H9 (cell line): Measurements from ENCODE around the gene ZNF546. TPM values are rescaled to one million over a fixed set of nuclear protein-coding genes. Genes with fewer than 3 reads are reported as not detected.

Experiments used
- DNase-seq: peaks from one replicate; pipeline ENCODE4 v3.0.0-alpha.2; 2017
- H2AFZ ChIP-seq: one replicate; pipeline ENCODE4 v1.6.1; 2013; ENCODE audit warnings: mild to moderate bottlenecking, low read length, control low read depth, moderate library complexity
- H2AK5ac ChIP-seq: 2 replicates; pipeline ENCODE4 v1.6.1; 2013; ENCODE audit warnings: low read length, control low read depth, mixed read lengths; ENCODE audit not compliant: insufficient read length
- H2BK120ac ChIP-seq: one replicate; pipeline ENCODE4 v1.6.1; 2013; ENCODE audit warnings: low read depth, mild to moderate bottlenecking, low read length, control low read depth, inconsistent platforms; ENCODE audit not compliant: poor library complexity, severe bottlenecking
- H2BK12ac ChIP-seq: 2 replicates; pipeline ENCODE4 v1.6.1; 2013; ENCODE audit warnings: low read length, control low read depth, mixed read lengths, low read depth; ENCODE audit not compliant: insufficient read length
- H2BK15ac ChIP-seq: 2 replicates; pipeline ENCODE4 v1.6.1; 2013; ENCODE audit warnings: low read depth, low read length, control low read depth
- H2BK20ac ChIP-seq: one replicate; pipeline ENCODE4 v1.6.1; 2013; ENCODE audit warnings: low read depth, mild to moderate bottlenecking, low read length, control low read depth, inconsistent platforms; ENCODE audit not compliant: poor library complexity, severe bottlenecking
- H2BK5ac ChIP-seq: 2 replicates; pipeline ENCODE4 v1.6.1; 2013; ENCODE audit warnings: low read length, control low read depth, mixed read lengths; ENCODE audit not compliant: insufficient read length
- H3K14ac ChIP-seq: 2 replicates; pipeline ENCODE4 v1.6.1; 2013; ENCODE audit warnings: low read length, control low read depth; ENCODE audit not compliant: insufficient read depth
- H3K18ac ChIP-seq: 2 replicates; pipeline ENCODE4 v1.6.1; 2013; ENCODE audit warnings: low read depth, mild to moderate bottlenecking, mixed read lengths, low read length, control low read depth; ENCODE audit not compliant: insufficient read length
- H3K23ac ChIP-seq: 2 replicates; pipeline ENCODE4 v1.6.1; 2013; ENCODE audit warnings: low read length, control low read depth, mixed read lengths, low read depth; ENCODE audit not compliant: insufficient read length
- H3K23me2 ChIP-seq: 2 replicates; pipeline ENCODE4 v1.6.1; 2013; ENCODE audit warnings: low read depth, mild to moderate bottlenecking, mixed read lengths, low read length, control low read depth; ENCODE audit not compliant: insufficient read length, poor library complexity, severe bottlenecking
- H3K27ac ChIP-seq: 2 replicates; pipeline ENCODE4 v1.5.1; 2013; ENCODE audit warnings: low read length, control low read depth, mixed read lengths, low read depth; ENCODE audit not compliant: insufficient read length
- H3K27me3 ChIP-seq: 2 replicates; pipeline ENCODE4 v1.6.1; 2013; ENCODE audit warnings: low read length, control low read depth, inconsistent platforms; ENCODE audit not compliant: insufficient read depth
- H3K4ac ChIP-seq: 2 replicates; pipeline ENCODE4 v1.6.1; 2013; ENCODE audit warnings: low read depth, mild to moderate bottlenecking, control low read depth, inconsistent platforms, low read length, moderate library complexity
- H3K4me1 ChIP-seq: 2 replicates; pipeline ENCODE4 v1.6.1; 2013; ENCODE audit warnings: low read length, control low read depth, inconsistent platforms; ENCODE audit not compliant: insufficient read depth
- H3K4me2 ChIP-seq: 2 replicates; pipeline ENCODE4 v1.6.1; 2013; ENCODE audit warnings: low read length, control low read depth, mixed read lengths; ENCODE audit not compliant: insufficient read length, insufficient read depth
- H3K56ac ChIP-seq: 2 replicates; pipeline ENCODE4 v1.6.1; 2013; ENCODE audit warnings: low read depth, mild to moderate bottlenecking, mixed read lengths, low read length, control low read depth; ENCODE audit not compliant: insufficient read length
- H3K79me1 ChIP-seq: 2 replicates; pipeline ENCODE4 v1.6.1; 2013; ENCODE audit warnings: low read depth, mild to moderate bottlenecking, moderate library complexity, low read length, control low read depth, inconsistent platforms; ENCODE audit not compliant: insufficient read depth, poor library complexity, severe bottlenecking
- H3K79me2 ChIP-seq: 2 replicates; pipeline ENCODE4 v1.6.1; 2013; ENCODE audit warnings: low read length, control low read depth, inconsistent platforms; ENCODE audit not compliant: insufficient read depth
- H3K9ac ChIP-seq: 2 replicates; pipeline ENCODE4 v1.6.1; 2013; ENCODE audit warnings: low read length, control low read depth, mixed read lengths; ENCODE audit not compliant: insufficient read length; ENCODE audit errors: extremely low read depth
- H3K9me3 ChIP-seq: one replicate; pipeline ENCODE4 v1.6.1; 2013; ENCODE audit warnings: low read depth, low read length, inconsistent platforms; ENCODE audit not compliant: control insufficient read depth
- H3T11ph ChIP-seq: one replicate; pipeline ENCODE4 v1.6.1; 2013; ENCODE audit warnings: mild to moderate bottlenecking, low read length, control low read depth, inconsistent platforms
- H4K20me1 ChIP-seq: one replicate; pipeline ENCODE4 v1.6.1; 2013; ENCODE audit not compliant: control insufficient read depth, insufficient read length, insufficient read depth
- H4K5ac ChIP-seq: 2 replicates; pipeline ENCODE4 v1.6.1; 2013; ENCODE audit warnings: low read depth, mild to moderate bottlenecking, mixed read lengths, low read length, control low read depth; ENCODE audit not compliant: insufficient read length
- H4K8ac ChIP-seq: replicated peaks from 2 replicates; pipeline ENCODE4 v1.6.1; 2013; ENCODE audit warnings: low read length, control low read depth, mixed read lengths, low read depth; ENCODE audit not compliant: insufficient read length
- H4K91ac ChIP-seq: 2 replicates; pipeline ENCODE4 v1.6.1; 2013; ENCODE audit warnings: low read depth, mild to moderate bottlenecking, moderate library complexity, mixed read lengths, low read length, control low read depth; ENCODE audit not compliant: insufficient read length
- H3K27ac Mint-ChIP-seq, 3 experiments: 2 replicates in 2 of 3; 3 replicates in 1 of 3; pipeline ENCODE4 v1.8.0; 2020 to 2021; ENCODE audit warnings: mixed read lengths in 3 of 3, mild to moderate bottlenecking in 1 of 3, moderate library complexity in 1 of 3
- H3K27me3 Mint-ChIP-seq: 2 replicates; pipeline ENCODE4 v1.8.0; 2021; ENCODE audit warnings: low read depth, mild to moderate bottlenecking, moderate library complexity, mixed read lengths
- H3K36me3 Mint-ChIP-seq, 3 experiments: 2 replicates in 2 of 3; 3 replicates in 1 of 3; pipeline ENCODE4 v1.8.0; 2020 to 2021; ENCODE audit warnings: low read depth in 3 of 3, mixed read lengths in 3 of 3; ENCODE audit not compliant: insufficient read depth in 1 of 3
- H3K4me1 Mint-ChIP-seq, 2 experiments: 2 replicates each; pipeline ENCODE4 v1.8.0; 2020; ENCODE audit warnings: mixed read lengths in 2 of 2
- H3K4me3 Mint-ChIP-seq, 2 experiments: 2 replicates in 1 of 2; 3 replicates in 1 of 2; pipeline ENCODE4 v1.8.0; 2020 to 2021; ENCODE audit warnings: mild to moderate bottlenecking in 2 of 2, mixed read lengths in 2 of 2, moderate library complexity in 1 of 2
- H3K9me3 Mint-ChIP-seq, 2 experiments: 2 replicates in 1 of 2; 3 replicates in 1 of 2; pipeline ENCODE4 v1.8.0; 2020; ENCODE audit warnings: mild to moderate bottlenecking in 2 of 2, mixed read lengths in 2 of 2, moderate library complexity in 1 of 2
- CTCF ChIP-seq: fragments of 200-600 bp; sonication (generic); conservative IDR thresholded peaks from 3 replicates; pipeline ENCODE4 v1.8.0; 2021; ENCODE audit warnings: antibody characterized with exemption, mild to moderate bottlenecking
- WGBS: extraction: QIAGEN DNeasy Blood & Tissue Kit; methylation state at CpG from one replicate; pipeline ENCODE4 v1.1.7; 2013; ENCODE audit warnings: missing lambda C conversion rate, low lambda C conversion rate, mixed read lengths; ENCODE audit not compliant: insufficient read length; ENCODE audit errors: extremely low coverage; 5-methylcytosine and 5-hydroxymethylcytosine counted together
- total RNA-seq: library from RNA; stranded (reverse); gene quantifications from 2 replicates; pipeline ENCODE4 v1.2.1, GENCODE V29; 2021

Gene ZNF546
- total RNA-seq, 1 experiment from 2014 or later = 1.7 TPM

GRCh38 chr19:39951686-39952085, 45.2 kb upstream of the ZNF546 start:
- Histone ChIP-seq H3K4ac (no peak overlapping the region), H3K79me2 (no peaks in the 10 kb centered on the region; the same call in 1 of the 2 replicates), H3K4me1 (no peaks in the 10 kb centered on the region), H2AFZ (no peak overlapping the region), H2BK15ac (no peak overlapping the region), H3K4me2 (no peak overlapping the region), H3K27me3 (no peaks in the 10 kb centered on the region), H3K18ac (no peak overlapping the region), H4K20me1 (no peaks in the 10 kb centered on the region), H3K23ac (no peak overlapping the region), H3K9ac (no peak overlapping the region), H2BK120ac (no peak overlapping the region), H2BK20ac (no peak overlapping the region), H4K8ac (no peak overlapping the region), H2BK5ac (no peak overlapping the region), H4K5ac (no peak overlapping the region), H3K27ac (no peak overlapping the region), H3K14ac (no peak overlapping the region), H3T11ph (no peak overlapping the region), H3K79me1 (no peaks in the 10 kb centered on the region), H2BK12ac (no peak overlapping the region), H2AK5ac (no peak overlapping the region), H3K23me2 (no peaks in the 10 kb centered on the region), H3K56ac (no peak overlapping the region), H4K91ac (no peak overlapping the region), H3K9me3 (no peaks in the 10 kb centered on the region)
- H3K27ac Mint-ChIP-seq = no peak overlapping the region; a peak in 1 of 7 replicates
- H3K4me1 Mint-ChIP-seq = 0 out of 4 replicates have a peak, but pooled peaks cover 0 to 2% of the 10 kb centered on the region in 2 experiments
- no peak for DNase-seq
- TF ChIP-seq CTCF = no peak
- H3K4me3 Mint-ChIP-seq = no peak overlapping the region
- no peaks in the 10 kb centered on the region for H3K27me3 Mint-ChIP-seq
- no CpG with 5 or more reads among the region's 3 CpGs for WGBS
- no peaks in the 10 kb centered on the region for H3K36me3 Mint-ChIP-seq
- H3K9me3 Mint-ChIP-seq = 0 out of 5 replicates have a peak, but pooled peaks cover 0 to 2% of the 10 kb centered on the region in 2 experiments
